ENCODE data around the gene ZNF483.

DNA sequence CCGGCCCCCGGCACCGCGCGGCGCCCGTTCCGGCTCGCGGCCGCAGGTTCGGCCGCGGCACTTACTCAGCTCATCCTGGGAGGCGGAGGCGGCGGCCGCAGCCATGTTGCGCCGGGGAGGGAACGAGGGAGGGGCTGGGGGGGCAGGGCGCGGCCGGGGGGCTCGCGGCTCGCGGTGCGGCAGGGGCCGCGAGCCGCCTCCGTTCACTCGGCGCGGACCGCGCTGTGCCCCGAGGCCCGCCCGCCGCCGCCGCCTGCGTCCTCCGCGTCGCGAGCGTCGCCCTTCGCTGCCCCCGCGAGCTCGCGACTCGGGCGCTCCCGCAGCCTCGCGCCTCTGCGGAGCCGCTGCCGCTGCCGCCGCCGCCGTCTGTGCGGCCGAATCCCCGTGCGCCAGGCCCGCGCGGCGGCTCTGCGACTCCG lies 41.5 kb upstream of the ZNF483 start:
- TF ChIP-seq SIN3A (IDR thresholded peaks at IDR 0.05; ENCODE audit: borderline replicate concordance, insufficient read depth, low read depth, low read length) (no peak), POLR2AphosphoS5 (IDR thresholded peaks at IDR 0.05; ENCODE audit: low read depth, low read length) (no peak), TCF7L2 (IDR thresholded peaks at IDR 0.05; ENCODE audit: low read depth, low read length) (no peak)
- TF ChIP-seq, protein P1, sequence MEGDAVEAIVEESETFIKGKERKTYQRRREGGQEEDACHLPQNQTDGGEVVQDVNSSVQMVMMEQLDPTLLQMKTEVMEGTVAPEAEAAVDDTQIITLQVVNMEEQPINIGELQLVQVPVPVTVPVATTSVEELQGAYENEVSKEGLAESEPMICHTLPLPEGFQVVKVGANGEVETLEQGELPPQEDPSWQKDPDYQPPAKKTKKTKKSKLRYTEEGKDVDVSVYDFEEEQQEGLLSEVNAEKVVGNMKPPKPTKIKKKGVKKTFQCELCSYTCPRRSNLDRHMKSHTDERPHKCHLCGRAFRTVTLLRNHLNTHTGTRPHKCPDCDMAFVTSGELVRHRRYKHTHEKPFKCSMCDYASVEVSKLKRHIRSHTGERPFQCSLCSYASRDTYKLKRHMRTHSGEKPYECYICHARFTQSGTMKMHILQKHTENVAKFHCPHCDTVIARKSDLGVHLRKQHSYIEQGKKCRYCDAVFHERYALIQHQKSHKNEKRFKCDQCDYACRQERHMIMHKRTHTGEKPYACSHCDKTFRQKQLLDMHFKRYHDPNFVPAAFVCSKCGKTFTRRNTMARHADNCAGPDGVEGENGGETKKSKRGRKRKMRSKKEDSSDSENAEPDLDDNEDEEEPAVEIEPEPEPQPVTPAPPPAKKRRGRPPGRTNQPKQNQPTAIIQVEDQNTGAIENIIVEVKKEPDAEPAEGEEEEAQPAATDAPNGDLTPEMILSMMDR (IDR thresholded peaks at IDR 0.05), result no peak
- TF ChIP-seq, protein P2, sequence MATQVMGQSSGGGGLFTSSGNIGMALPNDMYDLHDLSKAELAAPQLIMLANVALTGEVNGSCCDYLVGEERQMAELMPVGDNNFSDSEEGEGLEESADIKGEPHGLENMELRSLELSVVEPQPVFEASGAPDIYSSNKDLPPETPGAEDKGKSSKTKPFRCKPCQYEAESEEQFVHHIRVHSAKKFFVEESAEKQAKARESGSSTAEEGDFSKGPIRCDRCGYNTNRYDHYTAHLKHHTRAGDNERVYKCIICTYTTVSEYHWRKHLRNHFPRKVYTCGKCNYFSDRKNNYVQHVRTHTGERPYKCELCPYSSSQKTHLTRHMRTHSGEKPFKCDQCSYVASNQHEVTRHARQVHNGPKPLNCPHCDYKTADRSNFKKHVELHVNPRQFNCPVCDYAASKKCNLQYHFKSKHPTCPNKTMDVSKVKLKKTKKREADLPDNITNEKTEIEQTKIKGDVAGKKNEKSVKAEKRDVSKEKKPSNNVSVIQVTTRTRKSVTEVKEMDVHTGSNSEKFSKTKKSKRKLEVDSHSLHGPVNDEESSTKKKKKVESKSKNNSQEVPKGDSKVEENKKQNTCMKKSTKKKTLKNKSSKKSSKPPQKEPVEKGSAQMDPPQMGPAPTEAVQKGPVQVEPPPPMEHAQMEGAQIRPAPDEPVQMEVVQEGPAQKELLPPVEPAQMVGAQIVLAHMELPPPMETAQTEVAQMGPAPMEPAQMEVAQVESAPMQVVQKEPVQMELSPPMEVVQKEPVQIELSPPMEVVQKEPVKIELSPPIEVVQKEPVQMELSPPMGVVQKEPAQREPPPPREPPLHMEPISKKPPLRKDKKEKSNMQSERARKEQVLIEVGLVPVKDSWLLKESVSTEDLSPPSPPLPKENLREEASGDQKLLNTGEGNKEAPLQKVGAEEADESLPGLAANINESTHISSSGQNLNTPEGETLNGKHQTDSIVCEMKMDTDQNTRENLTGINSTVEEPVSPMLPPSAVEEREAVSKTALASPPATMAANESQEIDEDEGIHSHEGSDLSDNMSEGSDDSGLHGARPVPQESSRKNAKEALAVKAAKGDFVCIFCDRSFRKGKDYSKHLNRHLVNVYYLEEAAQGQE (IDR thresholded peaks at IDR 0.05; ENCODE audit: insufficient read depth in 1 of 2, low read depth in 2 of 2, low read length in 1 of 2), result no peak
